NOMO-1 treated with DMSO at 0.1 percent for 48 hours (cell line): ENCODE measurements around the gene GHRH.

Experiments used
- DNase-seq: peaks from one replicate; lab custom pipeline; 2025; ENCODE audit not compliant: unreplicated experiment; lab: John Stamatoyannopoulos, UW

GHRH gene

DNA sequence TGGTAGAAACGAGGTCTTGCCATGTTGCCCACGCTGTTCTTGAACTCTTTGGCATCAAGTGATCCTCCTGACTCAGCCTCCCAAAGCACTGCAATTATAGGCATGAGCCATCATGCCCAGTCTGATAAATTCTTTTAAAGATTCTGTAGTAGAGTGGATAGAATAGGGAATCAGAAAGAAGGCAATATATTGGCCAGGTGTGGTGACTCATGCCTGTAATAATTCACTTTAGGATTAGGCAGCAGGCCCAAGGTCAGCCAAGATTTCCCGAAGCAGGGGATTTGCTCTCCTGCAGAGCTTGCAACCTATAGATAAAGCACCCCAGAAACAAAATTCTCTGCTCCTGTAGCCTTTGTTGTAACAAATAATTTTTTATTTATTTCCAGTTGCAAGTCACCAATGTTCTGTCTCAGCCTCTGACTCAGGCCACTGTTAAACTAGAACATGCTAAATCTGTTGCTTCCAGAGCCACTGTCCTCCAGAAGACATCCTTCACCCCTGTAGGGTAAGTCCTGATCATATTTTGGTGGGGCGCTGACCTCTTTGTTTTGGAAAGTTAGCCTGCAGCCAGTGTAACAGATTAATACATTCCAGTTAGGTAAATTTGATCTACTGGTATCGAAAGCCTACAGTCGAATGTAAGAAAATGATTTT lies 51.8 kb downstream of the GHRH start:
- DNase-seq, result no peak

DNA sequence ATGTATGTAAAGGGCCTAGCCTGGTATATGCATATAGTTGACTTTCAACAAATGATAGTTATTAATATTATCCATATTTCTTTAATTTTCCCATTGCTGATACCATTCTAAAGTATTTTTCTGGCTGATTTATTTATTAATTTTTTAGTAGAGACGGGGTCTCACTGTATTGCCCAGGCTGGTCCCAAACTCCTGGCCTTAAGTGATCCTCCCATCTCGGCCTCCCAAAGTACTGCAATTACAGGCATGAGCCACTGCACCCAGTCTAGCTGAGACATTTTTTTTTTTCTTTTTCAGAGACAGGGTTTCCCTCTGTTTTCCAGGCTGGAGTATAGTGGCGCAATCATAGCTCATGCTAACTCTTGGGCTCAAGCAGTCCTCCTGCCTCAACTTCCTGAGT lies 52.4 kb downstream of the GHRH start:
- DNase-seq, result no peak

DNA sequence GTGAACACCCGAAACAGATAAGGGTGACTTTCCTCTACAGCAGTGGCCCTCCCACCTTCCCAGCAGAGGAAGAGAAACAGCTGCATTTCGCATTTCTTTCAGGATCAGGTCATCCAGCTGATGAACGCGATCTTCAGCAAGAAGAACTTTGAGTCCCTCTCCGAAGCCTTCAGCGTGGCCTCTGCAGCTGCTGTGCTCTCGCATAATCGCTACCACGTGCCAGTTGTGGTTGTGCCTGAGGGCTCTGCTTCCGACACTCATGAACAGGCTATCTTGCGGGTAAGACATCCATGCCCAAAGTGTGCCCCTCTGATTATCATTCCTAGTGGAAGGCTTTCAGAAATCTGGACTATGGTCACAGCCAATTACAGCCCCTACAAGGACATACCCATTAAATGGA lies 54.4 kb downstream of the GHRH start:
- DNase-seq, result no peak

DNA sequence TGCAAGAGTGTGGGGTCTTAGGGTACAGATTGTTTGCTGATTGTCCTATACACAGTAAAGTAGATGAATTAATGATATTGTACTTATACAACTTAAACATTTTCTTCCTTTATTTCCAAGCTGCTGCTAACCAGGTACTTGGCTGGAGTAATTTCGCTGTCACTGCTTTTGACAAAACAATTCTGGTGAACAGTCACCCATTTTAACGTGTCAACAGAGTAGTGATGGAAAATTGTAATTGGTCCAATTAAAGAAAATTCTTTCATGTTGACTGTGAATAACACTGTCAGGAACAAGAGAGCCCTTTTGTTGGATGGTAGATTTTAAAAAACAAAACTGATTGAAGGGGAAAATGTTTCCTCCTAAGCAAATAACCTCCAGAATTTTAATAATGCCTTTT lies 55.8 kb downstream of the GHRH start:
- DNase-seq, result no peak

DNA sequence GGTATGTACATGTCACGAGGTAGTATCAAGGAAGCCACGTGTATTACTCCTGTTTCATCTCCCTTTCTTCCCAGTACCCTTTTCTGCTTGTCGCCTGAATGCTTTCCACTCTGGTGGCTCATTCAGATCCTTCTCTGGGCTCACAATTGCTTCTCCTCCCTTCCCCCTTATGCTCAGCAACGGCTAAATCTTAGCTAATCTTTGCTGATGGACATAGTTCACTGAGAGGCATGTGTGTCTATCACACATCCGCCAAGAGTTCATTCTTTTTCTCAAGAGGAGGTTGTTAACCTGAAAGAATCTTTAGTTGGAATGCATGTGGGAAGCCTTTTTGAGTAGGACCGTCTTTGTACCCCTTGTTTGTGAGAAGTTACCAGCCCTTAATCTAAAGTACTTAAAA lies 56.5 kb downstream of the GHRH start:
- no peak for DNase-seq

DNA sequence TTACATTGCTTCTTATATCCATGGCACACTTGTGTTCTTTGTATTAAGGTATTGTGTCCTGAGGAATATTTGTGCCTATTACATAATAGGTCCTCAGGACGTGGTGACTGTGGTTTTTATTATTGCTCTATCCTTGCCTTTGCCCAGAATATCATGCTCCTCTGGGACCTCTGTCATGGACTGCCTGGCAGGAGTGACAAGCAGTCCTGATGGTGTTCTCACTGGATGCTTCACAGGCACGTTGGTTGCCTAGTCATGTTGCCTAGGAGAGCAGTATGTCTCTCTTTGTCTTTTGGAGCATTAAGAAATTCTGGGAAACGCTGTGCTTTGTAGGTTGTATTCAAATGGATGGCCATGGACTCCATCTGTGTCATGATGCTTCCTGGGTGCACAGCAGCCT lies 57.6 kb downstream of the GHRH start:
- no peak for DNase-seq

DNA sequence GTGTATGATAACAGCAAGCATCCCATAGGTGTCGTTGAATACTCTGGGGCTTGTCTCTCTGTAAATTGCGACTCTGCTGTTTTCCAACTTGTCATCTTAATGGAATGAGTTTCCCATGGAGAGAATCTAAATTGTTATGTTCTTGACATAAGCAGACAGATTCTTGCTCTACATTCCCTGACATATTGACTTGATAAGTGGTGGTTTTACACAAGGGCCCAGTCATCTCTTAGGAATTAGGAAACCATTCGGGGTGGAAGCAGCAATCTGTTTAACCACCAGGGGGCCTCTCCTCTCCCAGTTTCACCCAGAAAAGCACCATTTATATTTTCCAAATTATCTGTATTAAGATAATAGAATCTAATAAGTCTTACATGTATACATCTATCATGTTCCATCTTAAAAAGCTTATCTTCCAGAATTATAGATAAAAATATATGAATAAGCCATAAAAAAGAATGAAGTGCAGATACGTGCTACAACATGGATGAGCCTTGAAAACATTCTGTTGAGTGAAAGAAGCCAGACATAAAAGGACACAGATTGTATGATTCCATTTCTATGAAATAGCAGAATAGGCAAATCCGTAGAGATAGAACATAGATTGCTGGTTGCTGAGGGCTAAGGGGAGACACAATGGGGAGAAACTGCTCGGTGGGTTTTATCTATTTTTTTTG lies 59.2 kb downstream of the GHRH start:
- peak; percentile 14 for DNase-seq

DNA sequence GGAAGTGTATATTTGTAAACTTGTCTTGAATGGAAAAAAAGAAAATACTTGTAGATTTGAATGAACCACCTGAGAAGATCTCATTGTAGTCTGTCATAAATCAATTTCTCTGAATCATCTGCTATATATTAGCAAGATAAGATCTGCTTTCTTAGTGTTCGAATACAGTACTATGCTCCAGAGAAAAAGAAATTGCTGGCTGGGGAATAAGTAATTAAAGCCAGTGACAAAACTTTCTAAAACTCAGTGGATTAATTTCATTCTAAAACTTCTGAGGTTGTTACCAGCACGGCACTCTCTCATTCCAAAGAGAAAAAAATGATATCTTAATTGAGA lies 59.8 kb downstream of the GHRH start:
- no peak for DNase-seq
